ENCODE results near the gene SCMH1. TPM values are rescaled to one million over a fixed set of nuclear protein-coding genes. Genes with fewer than 3 reads are reported as not detected.
"Not testable (repeated sequence)": the region's sequence is repeated elsewhere in the genome, so short reads cannot be mapped to it uniquely, and the experiment has no call there.

SCMH1 gene
- total RNA-seq, 4 donors from 2014 or later: 45.6 to 102 (median 82.5) TPM

GRCh38 chr1:41122851-41123518 is 119.1 kb downstream of the SCMH1 start:
- no peak for ATAC-seq
- 77 to 90% methylated on average over 2 to 7 of the region's 8 CpGs for WGBS, 2 donors (ENCODE audit: low coverage in 1 of 2)

GRCh38 chr1:41122148-41122547 is 120.0 kb downstream of the SCMH1 start:
- H3K4me3 ChIP-seq: no peak overlapping the region
- no peaks in the 10 kb centered on the region for H3K4me1 ChIP-seq
- H3K27ac ChIP-seq: no peak overlapping the region
- no peak for ATAC-seq
- no peaks in the 10 kb centered on the region for H3K9me3 ChIP-seq
- peaks cover 0 to 12% of the 10 kb centered on the region in 2 donors for H3K36me3 ChIP-seq
- H3K27me3 ChIP-seq: no peaks in the 10 kb centered on the region
- TF ChIP-seq, protein P1, sequence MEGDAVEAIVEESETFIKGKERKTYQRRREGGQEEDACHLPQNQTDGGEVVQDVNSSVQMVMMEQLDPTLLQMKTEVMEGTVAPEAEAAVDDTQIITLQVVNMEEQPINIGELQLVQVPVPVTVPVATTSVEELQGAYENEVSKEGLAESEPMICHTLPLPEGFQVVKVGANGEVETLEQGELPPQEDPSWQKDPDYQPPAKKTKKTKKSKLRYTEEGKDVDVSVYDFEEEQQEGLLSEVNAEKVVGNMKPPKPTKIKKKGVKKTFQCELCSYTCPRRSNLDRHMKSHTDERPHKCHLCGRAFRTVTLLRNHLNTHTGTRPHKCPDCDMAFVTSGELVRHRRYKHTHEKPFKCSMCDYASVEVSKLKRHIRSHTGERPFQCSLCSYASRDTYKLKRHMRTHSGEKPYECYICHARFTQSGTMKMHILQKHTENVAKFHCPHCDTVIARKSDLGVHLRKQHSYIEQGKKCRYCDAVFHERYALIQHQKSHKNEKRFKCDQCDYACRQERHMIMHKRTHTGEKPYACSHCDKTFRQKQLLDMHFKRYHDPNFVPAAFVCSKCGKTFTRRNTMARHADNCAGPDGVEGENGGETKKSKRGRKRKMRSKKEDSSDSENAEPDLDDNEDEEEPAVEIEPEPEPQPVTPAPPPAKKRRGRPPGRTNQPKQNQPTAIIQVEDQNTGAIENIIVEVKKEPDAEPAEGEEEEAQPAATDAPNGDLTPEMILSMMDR (IDR thresholded peaks at IDR 0.05): no peak
- TF ChIP-seq POLR2AphosphoS5 (IDR thresholded peaks at IDR 0.05): no peak
- no peak for TF ChIP-seq EP300 (IDR thresholded peaks at IDR 0.05)
- no peak for TF ChIP-seq POLR2A (IDR thresholded peaks at IDR 0.05)

More at GRCh38 chr1:41122851-41123518, 119.1 kb downstream of the SCMH1 start:
- no peaks in the 10 kb centered on the region for H3K4me1 ChIP-seq
- peaks cover 0 to 9% of the 10 kb centered on the region in 2 donors for H3K36me3 ChIP-seq
- no peaks in the 10 kb centered on the region for H3K9me3 ChIP-seq
- H3K27me3 ChIP-seq: no peaks in the 10 kb centered on the region
- TF ChIP-seq, protein P1 (IDR thresholded peaks at IDR 0.05): peak; percentile 19 to 46 (median 32)
- TF ChIP-seq POLR2A (IDR thresholded peaks at IDR 0.05) (no peak), POLR2AphosphoS5 (IDR thresholded peaks at IDR 0.05) (no peak), EP300 (IDR thresholded peaks at IDR 0.05) (no peak)
- H3K4me3 ChIP-seq: no peak overlapping the region
- no peak overlapping the region for H3K27ac ChIP-seq

DNA sequence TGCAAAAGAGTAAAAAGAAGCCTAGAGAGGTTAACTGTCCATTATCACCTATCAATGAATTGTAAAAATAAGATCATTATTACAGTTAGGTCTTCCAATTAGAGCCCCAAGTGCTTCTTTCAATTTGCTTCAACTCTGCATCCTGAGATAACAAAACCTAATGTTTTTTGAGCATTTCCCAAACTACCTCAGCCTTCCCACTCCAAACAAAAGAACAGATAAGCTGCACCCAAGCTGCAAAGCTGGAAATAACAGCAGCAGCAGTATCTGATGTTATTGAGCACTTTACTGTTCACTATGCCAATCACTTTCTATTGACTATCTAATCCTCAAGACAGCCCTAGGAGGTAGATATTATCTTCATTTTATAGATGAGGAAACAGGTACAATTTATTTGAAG is 123.5 kb downstream of the SCMH1 start:
- H3K4me3 ChIP-seq: no peak overlapping the region
- H3K27me3 ChIP-seq: no peaks in the 10 kb centered on the region
- H3K27ac ChIP-seq: no peak overlapping the region
- peaks cover 0 to 14% of the 10 kb centered on the region in 2 donors for H3K36me3 ChIP-seq
- H3K4me1 ChIP-seq: no peaks in the 10 kb centered on the region
- TF ChIP-seq, protein P1 (IDR thresholded peaks at IDR 0.05): no peak
- TF ChIP-seq POLR2AphosphoS5 (IDR thresholded peaks at IDR 0.05): no peak
- TF ChIP-seq POLR2A (IDR thresholded peaks at IDR 0.05): no peak
- no peak for ATAC-seq
- no peaks in the 10 kb centered on the region for H3K9me3 ChIP-seq

- H3K9me3 ChIP-seq, H3K4me3 ChIP-seq, H3K27ac ChIP-seq, H3K4me1 ChIP-seq, H3K27me3 ChIP-seq, ATAC-seq: not testable (repeated sequence)
- TF ChIP-seq, protein P1 (IDR thresholded peaks at IDR 0.05): peak in 1 of 4 experiments; percentile 19
- peaks cover 0 to 25% of the 10 kb centered on the region in 2 donors for H3K36me3 ChIP-seq
- WGBS, 2 donors (ENCODE audit: low coverage in 1 of 2): 70 to 86% methylated on average over 2 to 4 of the region's 15 CpGs
Observed at GRCh38 chr1:41117241-41117640, 124.9 kb downstream of the SCMH1 start.

GRCh38 chr1:41110736-41111135 is 131.4 kb downstream of the SCMH1 start:
- peak overlapping the region; percentile 90 to 100 (median 94) for H3K27ac ChIP-seq
- WGBS, 2 donors (ENCODE audit: low coverage in 1 of 2): 56 to 64% methylated on average over 1 of the region's 1 CpG

More at GRCh38 chr1:41110736-41111135, 131.4 kb downstream of the SCMH1 start:
- H3K4me1 ChIP-seq: peaks cover 26 to 42% (median 27%) of the 10 kb centered on the region in 3 donors
- H3K4me3 ChIP-seq: no peak overlapping the region
- H3K9me3 ChIP-seq: no peaks in the 10 kb centered on the region
- no peaks in the 10 kb centered on the region for H3K27me3 ChIP-seq
- H3K36me3 ChIP-seq: peaks cover 0 to 19% of the 10 kb centered on the region in 2 donors
- no peak for TF ChIP-seq POLR2A (IDR thresholded peaks at IDR 0.05)
- TF ChIP-seq EP300 (IDR thresholded peaks at IDR 0.05): no peak
- TF ChIP-seq, protein P1 (IDR thresholded peaks at IDR 0.05): no peak
- TF ChIP-seq POLR2AphosphoS5 (IDR thresholded peaks at IDR 0.05): no peak
- no peak for ATAC-seq

Measured in gastroesophageal sphincter (tissue), 4 donors.